NCI-H2227 (cell line): ENCODE measurements around the gene OR2AT4.
"Not testable (repeated sequence)": the region's sequence is repeated elsewhere in the genome, so short reads cannot be mapped to it uniquely, and the experiment has no call there.

Experiments used
- DNase-seq: peaks from one replicate; lab custom pipeline; 2025; ENCODE audit not compliant: unreplicated experiment; lab: John Stamatoyannopoulos, UW

OR2AT4 gene

GRCh38 chr11:75068993-75069392, 27.7 kb downstream of the OR2AT4 start:
- no peak for DNase-seq

GRCh38 chr11:75068559-75068958, 28.1 kb downstream of the OR2AT4 start:
- no peak for DNase-seq

- no peak for DNase-seq
Observed at GRCh38 chr11:75066061-75066460, 30.6 kb downstream of the OR2AT4 start.

- no peak for DNase-seq
Observed at GRCh38 chr11:75063741-75064314, 32.8 kb downstream of the OR2AT4 start.

GRCh38 chr11:75059299-75059698, 37.4 kb downstream of the OR2AT4 start:
- DNase-seq = no peak

- DNase-seq = no peak
Observed at GRCh38 chr11:75056814-75057213, 39.9 kb downstream of the OR2AT4 start.

GRCh38 chr11:75055511-75055910, 41.2 kb downstream of the OR2AT4 start:
- DNase-seq = no peak

- no peak for DNase-seq
Observed at GRCh38 chr11:75052457-75052856, 44.2 kb downstream of the OR2AT4 start.

- no peak for DNase-seq
Observed at GRCh38 chr11:75051043-75051442, 45.6 kb downstream of the OR2AT4 start.

- DNase-seq = no peak
Observed at GRCh38 chr11:75050516-75050915, 46.2 kb downstream of the OR2AT4 start.

GRCh38 chr11:75049501-75050266, 47.0 kb downstream of the OR2AT4 start:
- DNase-seq = not testable (repeated sequence)

- no peak for DNase-seq
Observed at GRCh38 chr11:75047191-75047590, 49.5 kb downstream of the OR2AT4 start.

GRCh38 chr11:75046668-75047067, 50.0 kb downstream of the OR2AT4 start:
- DNase-seq = not testable (repeated sequence)

- DNase-seq = not testable (repeated sequence)
Observed at GRCh38 chr11:75044381-75045170, 52.1 kb downstream of the OR2AT4 start.

GRCh38 chr11:75041821-75042220, 54.9 kb downstream of the OR2AT4 start:
- not testable (repeated sequence) for DNase-seq

- no peak for DNase-seq
Observed at GRCh38 chr11:75041263-75041662, 55.4 kb downstream of the OR2AT4 start.

GRCh38 chr11:75040167-75040770, 56.4 kb downstream of the OR2AT4 start:
- no peak for DNase-seq

GRCh38 chr11:75035911-75036565, 60.6 kb downstream of the OR2AT4 start:
- no peak for DNase-seq

GRCh38 chr11:75035256-75035655, 61.4 kb downstream of the OR2AT4 start:
- no peak for DNase-seq

- DNase-seq = no peak
Observed at GRCh38 chr11:75033916-75034315, 62.8 kb downstream of the OR2AT4 start.

- DNase-seq = no peak
Observed at GRCh38 chr11:75032550-75032935, 64.1 kb downstream of the OR2AT4 start.
